Renal pelvis (tissue), 4 donors: ENCODE data around the gene TIPRL. TPM values are rescaled to one million over a fixed set of nuclear protein-coding genes. Genes with fewer than 3 reads are reported as not detected.
"Not testable (repeated sequence)": the region's sequence is repeated elsewhere in the genome, so short reads cannot be mapped to it uniquely, and the experiment has no call there.

ENCODE experiments used
- DNase-seq: peaks from one replicate; pipeline ENCODE4 v3.0.0-alpha.2; 2013
- polyA plus RNA-seq, 3 donors: library from polyadenylated mRNA; unstranded; fragments of 120-200 nt; gene quantifications; one replicate each; pipeline ENCODE4 v1.2.1, GENCODE V29; 2013; ENCODE audit not compliant: insufficient read length in 3 of 3

TIPRL gene
- polyA plus RNA-seq, 3 donors = 42.2 to 49.1 (median 45.1) TPM

- DNase-seq = no peak
Observed at GRCh38 chr1:168202941-168203654, 24.3 kb downstream of the TIPRL start.

- DNase-seq = no peak
Observed at GRCh38 chr1:168206111-168206510, 27.3 kb downstream of the TIPRL start.

GRCh38 chr1:168207673-168208072, 28.9 kb downstream of the TIPRL start:
- DNase-seq = not testable (repeated sequence)

- DNase-seq = no peak
Observed at GRCh38 chr1:168210312-168210711, 31.6 kb downstream of the TIPRL start.

GRCh38 chr1:168213349-168213748, 34.6 kb downstream of the TIPRL start:
- DNase-seq = no peak

GRCh38 chr1:168216171-168216570, 37.4 kb downstream of the TIPRL start:
- DNase-seq = no peak

GRCh38 chr1:168217664-168218063, 38.9 kb downstream of the TIPRL start:
- no peak for DNase-seq

- DNase-seq = no peak
Observed at GRCh38 chr1:168218658-168219057, 39.9 kb downstream of the TIPRL start.

- DNase-seq = no peak
Observed at GRCh38 chr1:168220470-168220871, 41.7 kb downstream of the TIPRL start.

GRCh38 chr1:168221275-168221674, 42.5 kb downstream of the TIPRL start:
- DNase-seq = no peak

GRCh38 chr1:168223261-168223660, 44.5 kb downstream of the TIPRL start:
- no peak for DNase-seq

- DNase-seq = no peak
Observed at GRCh38 chr1:168223681-168224540, 45.1 kb downstream of the TIPRL start.

GRCh38 chr1:168224991-168225390, 46.2 kb downstream of the TIPRL start:
- no peak for DNase-seq

- peak; percentile 82 for DNase-seq
Observed at GRCh38 chr1:168225476-168226190, 46.9 kb downstream of the TIPRL start, which contains the start of gene SFT2D2. Gene SFT2D2 (plus strand): TSS chr1:168226004. CDS start chr1:168226080, 76 bp downstream.

GRCh38 chr1:168227620-168228019, 48.9 kb downstream of the TIPRL start:
- DNase-seq = no peak

- DNase-seq = no peak
Observed at GRCh38 chr1:168229893-168230292, 51.1 kb downstream of the TIPRL start.

- DNase-seq = no peak
Observed at GRCh38 chr1:168230709-168231108, 51.9 kb downstream of the TIPRL start.

GRCh38 chr1:168234846-168235547, 56.2 kb downstream of the TIPRL start:
- no peak for DNase-seq

GRCh38 chr1:168235548-168235885, 56.8 kb downstream of the TIPRL start:
- no peak for DNase-seq

- no peak for DNase-seq
Observed at GRCh38 chr1:168235937-168236336, 57.2 kb downstream of the TIPRL start.

- DNase-seq = no peak
Observed at GRCh38 chr1:168236836-168237611, 58.3 kb downstream of the TIPRL start.
